Gastrocnemius medialis (tissue), 4 donors: ENCODE measurements around the gene BRMS1.

Experiments used
- POLR2A ChIP-seq, 2 donors: fragments of 450-650 bp; IDR thresholded peaks; one replicate each; pipeline ENCODE4 v1.6.1; 2017; ENCODE audit warnings: antibody characterized with exemption in 2 of 2, mild to moderate bottlenecking in 2 of 2, moderate library complexity in 2 of 2
- TF ChIP-seq, protein P1 (sequence below), 5 experiments: fragments of 450-650 bp in 3 of 5; fragments of 200-600 bp in 2 of 5; sonication (generic) in 2 of 5; IDR thresholded peaks in 4 of 5; conservative IDR thresholded peaks in 1 of 5; 1 replicate in 4 of 5; 2 replicates in 1 of 5; pipeline ENCODE4 v1.5.1; 2016 to 2019; ENCODE audit warnings: antibody characterized with exemption in 5 of 5, mild to moderate bottlenecking in 3 of 5, moderate library complexity in 3 of 5

DNA sequence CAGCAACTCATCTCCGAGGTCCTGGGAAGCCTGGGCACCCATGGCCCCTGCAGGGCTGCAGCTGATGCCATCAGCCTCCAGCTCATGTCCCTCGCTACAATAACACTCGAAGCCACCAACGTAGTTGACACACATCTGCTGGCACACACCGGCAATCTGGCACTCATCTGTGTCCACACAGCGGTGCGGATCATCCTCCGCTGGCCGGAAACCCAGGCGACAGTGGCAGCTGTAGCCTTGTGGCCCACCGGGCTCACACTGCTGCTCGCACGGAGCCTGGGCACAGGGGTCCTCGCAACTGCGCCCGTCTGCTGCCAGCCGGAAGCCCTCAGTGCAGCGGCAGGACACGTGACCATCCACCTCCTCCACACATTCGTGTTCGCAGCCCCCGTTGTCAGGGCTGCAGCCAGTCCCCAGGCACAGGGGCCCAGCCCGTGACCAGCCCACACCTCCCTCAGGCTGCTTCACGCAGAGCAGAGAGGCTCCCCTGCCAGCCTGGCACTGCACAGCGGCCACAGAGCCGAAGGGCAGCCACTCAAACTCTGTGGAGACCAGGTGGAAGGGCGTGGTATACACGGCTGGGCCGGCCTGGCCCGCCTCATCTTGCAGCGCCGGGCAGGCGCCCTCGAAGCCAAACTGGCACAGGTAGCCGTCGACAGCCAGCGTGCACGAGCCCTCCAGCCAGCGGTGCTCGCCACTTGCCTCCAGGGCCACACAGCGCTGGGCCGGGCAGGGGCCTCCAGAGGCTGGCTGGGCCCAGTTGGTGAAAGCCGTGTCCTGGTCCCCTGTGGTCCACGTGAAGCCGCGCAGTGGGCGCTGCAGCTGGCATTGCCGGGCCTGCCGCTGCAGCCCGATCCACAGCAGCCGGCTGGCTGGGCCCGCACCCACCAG is 28.7 kb downstream of the BRMS1 start:
- TF ChIP-seq, protein P1, sequence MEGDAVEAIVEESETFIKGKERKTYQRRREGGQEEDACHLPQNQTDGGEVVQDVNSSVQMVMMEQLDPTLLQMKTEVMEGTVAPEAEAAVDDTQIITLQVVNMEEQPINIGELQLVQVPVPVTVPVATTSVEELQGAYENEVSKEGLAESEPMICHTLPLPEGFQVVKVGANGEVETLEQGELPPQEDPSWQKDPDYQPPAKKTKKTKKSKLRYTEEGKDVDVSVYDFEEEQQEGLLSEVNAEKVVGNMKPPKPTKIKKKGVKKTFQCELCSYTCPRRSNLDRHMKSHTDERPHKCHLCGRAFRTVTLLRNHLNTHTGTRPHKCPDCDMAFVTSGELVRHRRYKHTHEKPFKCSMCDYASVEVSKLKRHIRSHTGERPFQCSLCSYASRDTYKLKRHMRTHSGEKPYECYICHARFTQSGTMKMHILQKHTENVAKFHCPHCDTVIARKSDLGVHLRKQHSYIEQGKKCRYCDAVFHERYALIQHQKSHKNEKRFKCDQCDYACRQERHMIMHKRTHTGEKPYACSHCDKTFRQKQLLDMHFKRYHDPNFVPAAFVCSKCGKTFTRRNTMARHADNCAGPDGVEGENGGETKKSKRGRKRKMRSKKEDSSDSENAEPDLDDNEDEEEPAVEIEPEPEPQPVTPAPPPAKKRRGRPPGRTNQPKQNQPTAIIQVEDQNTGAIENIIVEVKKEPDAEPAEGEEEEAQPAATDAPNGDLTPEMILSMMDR (IDR thresholded peaks at IDR 0.05 in 4 of 5, conservative IDR thresholded peaks at IDR 0.05 in 1 of 5) = no peak
- TF ChIP-seq POLR2A (IDR thresholded peaks at IDR 0.05) = no peak
